Measurements from ENCODE around the gene SLC47A2.

Gene SLC47A2

GRCh38 chr17:19737305-19738072 lies 21.1 kb upstream of the SLC47A2 start:
- no peak for DNase-seq (ENCODE audit: low read depth)
- no peak for TF ChIP-seq CTCF (IDR thresholded peaks at IDR 0.05; ENCODE audit: insufficient read depth, low read depth, low read length, missing control alignments)
- no peak overlapping the region for H3K4me3 ChIP-seq (ENCODE audit: low read depth, low read length)

- H3K4me3 ChIP-seq (ENCODE audit: low read depth, low read length), result no peak overlapping the region
- DNase-seq (ENCODE audit: low read depth), result no peak
- no peak for TF ChIP-seq CTCF (IDR thresholded peaks at IDR 0.05; ENCODE audit: insufficient read depth, low read depth, low read length, missing control alignments)
These were observed 19.7 kb upstream of the SLC47A2 start for GRCh38 chr17:19736071-19736470.

GRCh38 chr17:19733953-19734526 lies 17.7 kb upstream of the SLC47A2 start:
- H3K4me3 ChIP-seq (ENCODE audit: low read depth, low read length), result no peak overlapping the region
- no peak for TF ChIP-seq CTCF (IDR thresholded peaks at IDR 0.05; ENCODE audit: insufficient read depth, low read depth, low read length, missing control alignments)
- no peak for DNase-seq (ENCODE audit: low read depth)

- TF ChIP-seq CTCF (IDR thresholded peaks at IDR 0.05; ENCODE audit: insufficient read depth, low read depth, low read length, missing control alignments), result no peak
- no peak overlapping the region for H3K4me3 ChIP-seq (ENCODE audit: low read depth, low read length)
These were observed 15.2 kb upstream of the SLC47A2 start for GRCh38 chr17:19731626-19732025.

GRCh38 chr17:19730843-19731242 lies 14.5 kb upstream of the SLC47A2 start:
- TF ChIP-seq CTCF (IDR thresholded peaks at IDR 0.05; ENCODE audit: insufficient read depth, low read depth, low read length, missing control alignments), result no peak
- no peak for DNase-seq (ENCODE audit: low read depth)
- H3K4me3 ChIP-seq (ENCODE audit: low read depth, low read length), result no peak overlapping the region

More at GRCh38 chr17:19731626-19732025, 15.2 kb upstream of the SLC47A2 start:
- DNase-seq (ENCODE audit: low read depth), result no peak

- no peak overlapping the region for H3K4me3 ChIP-seq (ENCODE audit: low read depth, low read length)
- no peak for TF ChIP-seq CTCF (IDR thresholded peaks at IDR 0.05; ENCODE audit: insufficient read depth, low read depth, low read length, missing control alignments)
- no peak for DNase-seq (ENCODE audit: low read depth)
These were observed 13.5 kb upstream of the SLC47A2 start for GRCh38 chr17:19729900-19730299.
